Activated gamma-delta T cell treated with anti-CD3 and anti-CD28 coated beads, Interleukin-2, amount 50 U/mL, for 16 hours (primary cell): ENCODE results near the gene POFUT1.
"Not testable (repeated sequence)": the region's sequence is repeated elsewhere in the genome, so short reads cannot be mapped to it uniquely, and the experiment has no call there.

Source experiments
- DNase-seq: peaks from one replicate; pipeline ENCODE4 v3.0.0-alpha.2; 2020; ENCODE audit warnings: low read depth

POFUT1 gene

GRCh38 chr20:32189123-32189410, 18.6 kb upstream of the POFUT1 start:
- DNase-seq: no peak

DNA sequence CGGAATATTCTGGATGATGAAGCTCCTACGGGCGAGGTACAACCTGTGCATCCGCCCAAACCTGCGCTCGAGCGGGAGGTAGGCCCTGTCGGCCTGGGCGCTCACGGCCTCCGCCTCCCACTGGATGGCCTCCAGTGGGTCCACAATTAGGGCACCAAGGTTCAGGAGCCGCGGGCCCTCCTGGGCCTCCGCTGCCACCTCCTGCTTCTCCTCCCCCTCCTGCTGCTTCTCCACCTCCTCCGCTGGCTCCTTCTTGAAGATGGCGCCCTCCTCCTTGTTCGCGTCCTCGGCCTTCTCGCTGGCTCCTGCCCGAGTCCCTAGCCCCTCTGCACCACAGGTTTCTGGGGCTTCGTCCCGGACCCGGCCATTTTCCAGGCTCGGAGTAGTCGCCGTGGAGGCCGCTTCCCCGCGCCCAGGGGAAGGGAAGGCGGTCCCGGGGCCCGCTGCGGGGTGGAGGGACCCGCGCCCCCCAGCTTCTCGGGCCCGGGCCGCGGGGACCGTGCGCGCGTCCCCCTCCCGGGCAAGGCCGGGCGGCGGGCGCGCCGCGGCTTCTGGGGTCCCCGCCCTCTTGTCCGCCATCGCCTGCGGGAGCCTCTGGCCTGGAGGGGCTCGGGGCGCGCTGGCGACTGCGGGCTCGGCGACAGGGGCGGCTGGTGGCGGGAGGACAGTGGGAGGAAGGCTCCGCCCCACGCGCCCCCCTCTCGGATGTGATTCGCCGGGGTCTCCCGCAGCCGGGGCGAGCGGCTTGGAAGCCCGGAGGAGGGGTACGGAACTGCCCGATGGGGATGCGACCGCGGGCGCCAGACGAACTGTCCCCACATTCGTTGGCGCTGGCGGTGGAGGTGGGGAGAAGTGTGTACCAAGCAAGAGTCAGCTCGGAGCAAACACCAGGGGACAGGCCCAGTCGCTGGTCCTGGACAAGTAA, 17.7 kb upstream of the POFUT1 start:
- no peak for DNase-seq

DNA sequence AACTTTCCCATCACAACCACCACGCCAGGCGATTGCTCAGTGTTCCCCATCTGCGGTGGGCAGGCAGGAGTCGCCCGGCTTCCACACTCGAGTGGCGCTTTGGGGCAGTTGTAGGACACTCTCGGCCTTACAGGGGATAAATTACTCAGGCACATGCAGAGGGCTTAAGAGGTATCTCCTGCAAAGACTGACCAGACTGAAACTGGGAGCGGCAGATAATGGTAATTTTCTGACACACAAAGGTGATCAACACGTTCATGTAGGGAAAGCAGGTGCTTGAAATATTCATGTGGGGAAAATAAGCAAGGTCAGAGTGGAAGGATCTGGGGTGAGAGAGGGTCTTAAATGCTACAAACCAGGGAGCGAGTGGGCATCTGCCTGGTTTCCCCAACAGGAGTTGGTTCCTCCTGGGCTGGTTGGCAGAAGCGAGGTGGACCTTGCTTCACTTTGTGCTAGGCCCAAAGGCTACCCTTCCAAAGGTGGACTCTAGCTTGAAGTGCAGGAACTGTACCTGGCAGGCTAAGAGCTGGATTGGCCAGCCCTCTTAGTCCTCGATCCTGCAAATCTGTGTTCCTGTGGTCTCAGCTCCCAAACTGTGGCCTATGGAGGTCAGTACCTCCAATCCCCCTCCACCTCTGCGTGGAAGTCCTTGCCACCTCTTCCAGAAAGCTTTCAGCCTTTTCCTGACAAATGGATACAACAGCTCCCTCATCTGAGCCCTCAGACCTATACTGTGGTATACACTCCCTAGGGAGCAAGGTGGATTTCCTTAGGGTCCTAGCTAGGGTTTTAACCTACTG, 16.9 kb upstream of the POFUT1 start:
- no peak for DNase-seq

DNA sequence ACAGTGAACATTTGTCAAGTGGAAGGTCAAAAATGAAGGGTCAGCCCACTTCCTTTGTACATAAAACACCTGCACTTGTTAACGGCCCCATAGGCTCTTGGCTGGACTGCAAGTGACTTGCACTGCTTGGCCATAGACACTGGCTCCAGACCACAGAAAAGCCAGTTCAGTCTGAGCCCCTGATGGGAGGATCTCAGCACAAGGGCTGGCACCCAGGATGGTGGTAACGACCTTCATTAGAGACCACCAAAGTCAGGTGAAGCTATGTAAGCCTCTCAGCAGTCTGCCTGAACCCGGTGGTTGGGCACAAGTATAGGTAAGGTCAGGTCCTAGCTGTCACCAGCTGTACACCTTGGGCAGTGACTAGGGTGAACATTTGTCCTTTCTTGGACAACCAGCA, 16.3 kb upstream of the POFUT1 start:
- no peak for DNase-seq

DNA sequence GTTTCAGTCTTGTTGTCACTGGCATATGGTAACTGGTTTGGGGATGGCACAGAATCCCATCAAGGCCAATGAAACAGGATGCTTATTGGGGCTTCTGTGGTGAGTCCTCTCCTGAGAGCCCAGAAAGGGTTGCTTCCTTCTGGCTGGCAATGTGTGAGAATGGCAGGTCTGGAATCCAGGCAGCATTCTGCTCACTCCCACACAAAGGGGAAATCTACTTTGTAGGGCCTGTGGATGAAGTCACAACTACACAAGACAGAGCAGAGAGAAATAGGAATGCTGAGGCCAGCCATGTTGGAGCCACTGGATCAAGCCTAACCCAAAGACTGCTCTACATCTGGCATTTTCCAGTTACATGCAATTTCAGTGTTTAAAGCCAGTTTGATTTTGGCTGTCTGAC, 15.8 kb upstream of the POFUT1 start:
- no peak for DNase-seq

GRCh38 chr20:32192698-32193097, 15.0 kb upstream of the POFUT1 start:
- no peak for DNase-seq

- not testable (repeated sequence) for DNase-seq
Measured at GRCh38 chr20:32193336-32193735, 14.3 kb upstream of the POFUT1 start.

GRCh38 chr20:32193996-32194395, 13.7 kb upstream of the POFUT1 start:
- no peak for DNase-seq

- no peak for DNase-seq
Measured at GRCh38 chr20:32195581-32195980, 12.1 kb upstream of the POFUT1 start.

- not testable (repeated sequence) for DNase-seq
Measured at GRCh38 chr20:32196613-32197012, 11.1 kb upstream of the POFUT1 start.

- DNase-seq: not testable (repeated sequence)
Measured at GRCh38 chr20:32197136-32197535, 10.5 kb upstream of the POFUT1 start.

DNA sequence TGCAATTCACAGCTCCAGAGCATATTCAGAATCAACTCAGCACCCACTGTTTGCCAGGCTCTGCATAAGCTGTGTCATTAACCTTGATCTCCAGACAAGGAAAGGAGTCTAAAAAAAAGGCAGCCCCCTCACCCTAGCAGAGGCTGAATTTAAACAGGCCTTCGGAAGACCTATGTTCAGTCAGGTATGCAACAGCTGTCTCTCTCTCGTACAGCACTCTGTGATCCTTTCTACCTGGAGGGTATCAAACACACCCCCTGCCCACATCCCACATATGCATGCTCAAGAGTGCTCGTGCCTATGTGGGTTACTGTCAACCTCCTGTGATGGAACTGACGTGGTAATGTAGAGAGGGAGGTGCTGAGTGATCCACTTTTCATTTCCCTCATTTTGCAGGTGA, 8.7 kb upstream of the POFUT1 start:
- no peak for DNase-seq

GRCh38 chr20:32201296-32201976, 6.2 kb upstream of the POFUT1 start:
- DNase-seq: no peak

- no peak for DNase-seq
Measured at GRCh38 chr20:32201977-32202363, 5.7 kb upstream of the POFUT1 start.

- DNase-seq: no peak
Measured at GRCh38 chr20:32203356-32204204, 4.1 kb upstream of the POFUT1 start.

DNA sequence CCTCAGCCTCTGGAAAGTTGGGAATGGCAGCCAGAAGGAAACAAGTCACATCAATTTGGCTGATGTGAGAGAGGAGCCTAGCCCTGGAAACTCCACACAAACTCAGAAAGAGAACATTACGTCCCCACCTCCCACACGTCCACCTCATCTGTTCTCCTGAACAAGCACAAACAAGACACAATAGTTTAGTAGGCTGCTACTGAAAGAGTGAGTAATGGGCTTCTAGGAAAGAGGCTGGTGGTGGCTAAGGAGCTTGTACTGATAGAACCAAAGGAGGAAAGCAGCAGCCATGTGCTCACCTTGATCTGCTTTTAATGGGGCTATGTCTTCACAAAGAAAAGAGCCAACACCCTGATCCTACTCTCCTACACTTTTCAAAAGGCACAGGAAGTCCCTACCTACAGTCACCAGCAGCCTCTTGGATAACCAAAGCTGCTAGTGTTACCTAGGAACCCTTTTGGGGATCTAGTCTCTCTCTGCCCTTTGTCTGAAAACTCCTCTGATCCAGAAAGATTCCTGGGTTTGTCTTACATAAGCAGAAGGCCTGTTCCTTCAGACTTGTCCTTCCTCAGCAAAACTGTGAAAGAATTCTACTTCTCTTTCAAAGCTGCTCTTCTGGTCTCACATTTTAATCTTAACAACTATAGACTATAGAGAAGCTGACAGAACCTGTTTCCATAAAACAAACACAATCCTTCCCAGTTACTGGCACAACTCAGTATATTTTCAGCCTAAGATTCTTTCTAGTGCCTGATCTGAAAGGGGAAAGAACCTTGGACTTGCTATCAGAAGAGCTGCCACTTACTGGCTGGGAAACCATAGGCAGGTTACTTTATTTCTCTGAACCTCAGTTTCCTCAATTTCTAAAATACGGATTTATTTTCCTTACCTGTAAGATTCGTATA, 3.2 kb upstream of the POFUT1 start:
- peak; percentile 46 for DNase-seq

GRCh38 chr20:32205110-32205842, 2.4 kb upstream of the POFUT1 start:
- DNase-seq: no peak

GRCh38 chr20:32205843-32206759, 1.6 kb upstream of the POFUT1 start:
- DNase-seq: no peak
